OCI-LY7 (cell line): ENCODE results near the gene FOXC2. TPM values are rescaled to one million over a fixed set of nuclear protein-coding genes. Genes with fewer than 3 reads are reported as not detected.

ENCODE experiments used
- BruUV-seq: library from RNA; stranded (reverse); fragments of 400-500 nt; replicated peaks from 2 replicates; lab custom pipeline; 2021; lab: Mats Ljungman, UMichigan
- CTCF ChIA-PET: fragments of 300-600 bp; sonication (Branson Sonifier 250); formaldehyde crosslinking; loops from one replicate; lab custom pipeline; 2022; ENCODE audit warnings: antibody characterized with exemption; ENCODE audit not compliant: unreplicated experiment; lab: Charles Lee
- POLR2A ChIA-PET: fragments of 300-600 bp; sonication (Branson Sonifier 250); formaldehyde crosslinking; loops from one replicate; lab custom pipeline; 2022; ENCODE audit warnings: antibody characterized with exemption; lab: Charles Lee
- DNase-seq: peaks from one replicate; pipeline ENCODE4 v3.0.0-alpha.2; 2015; ENCODE audit warnings: low spot score
- H2AFZ ChIP-seq: fragments of 200-600 bp; sonication (generic), shearing (Covaris generic); 2 replicates; pipeline ENCODE4 v1.6.1; 2014; ENCODE audit warnings: mild to moderate bottlenecking, antibody characterized with exemption, low read length, moderate library complexity
- H3K27ac ChIP-seq: fragments of 200-600 bp; sonication (generic); 2 replicates; pipeline ENCODE4 v1.5.1; 2014; ENCODE audit warnings: mixed run types, low read depth, mild to moderate bottlenecking, moderate library complexity, low read length, inconsistent platforms; ENCODE audit not compliant: poor library complexity, severe bottlenecking
- H3K36me3 ChIP-seq: fragments of 200-600 bp; sonication (generic); 2 replicates; pipeline ENCODE4 v1.6.1; 2014; ENCODE audit warnings: mild to moderate bottlenecking, antibody characterized with exemption, low read length, moderate library complexity, mixed read lengths; ENCODE audit not compliant: insufficient read depth
- H3K4me1 ChIP-seq: fragments of 200-600 bp; sonication (generic); 2 replicates; pipeline ENCODE4 v1.5.1; 2014; ENCODE audit warnings: mild to moderate bottlenecking, low read length; ENCODE audit not compliant: insufficient read depth, poor library complexity, severe bottlenecking
- H3K4me2 ChIP-seq: fragments of 200-600 bp; sonication (generic); 2 replicates; pipeline ENCODE4 v1.6.1; 2014; ENCODE audit warnings: mild to moderate bottlenecking, low read length
- H3K4me3 ChIP-seq: fragments of 200-600 bp; sonication (generic); 2 replicates; pipeline ENCODE4 v1.5.1; 2014; ENCODE audit warnings: mild to moderate bottlenecking, low read depth, low read length; ENCODE audit not compliant: poor library complexity, severe bottlenecking
- H3K79me2 ChIP-seq: fragments of 200-600 bp; sonication (generic); 2 replicates; pipeline ENCODE4 v1.6.1; 2016; ENCODE audit warnings: low read depth, mild to moderate bottlenecking, low read length, moderate library complexity, mixed read lengths; ENCODE audit not compliant: insufficient read depth
- H3K9me2 ChIP-seq: fragments of 200-600 bp; sonication (generic); 2 replicates; pipeline ENCODE4 v1.6.1; 2016; ENCODE audit warnings: mild to moderate bottlenecking, low read length, mixed read lengths; ENCODE audit not compliant: insufficient read depth
- H3K9me3 ChIP-seq: fragments of 200-600 bp; sonication (generic); 2 replicates; pipeline ENCODE4 v1.6.1; 2014; ENCODE audit warnings: mild to moderate bottlenecking, mixed run types, low read length, mixed read lengths
- H4K20me1 ChIP-seq: fragments of 200-600 bp; sonication (generic); 2 replicates; pipeline ENCODE4 v1.6.1; 2014; ENCODE audit warnings: mild to moderate bottlenecking, antibody characterized with exemption, low read length, moderate library complexity, mixed read lengths; ENCODE audit not compliant: insufficient read depth
- EZH2phosphoT487 ChIP-seq: fragments of 200-600 bp; sonication (generic); IDR thresholded peaks from 2 replicates; pipeline ENCODE4 v1.6.1; 2018; ENCODE audit warnings: low read depth, borderline replicate concordance, mild to moderate bottlenecking, mixed run types, antibody characterized with exemption, low read length, moderate library complexity, mixed read lengths
- intact Hi-C: fragments of 100-400 bp; cut with micrococcal nuclease; formaldehyde crosslinking; loops from one replicate; pipeline ENCODE4 v1.10.0; 2022; ENCODE audit not compliant: unreplicated experiment
- total RNA-seq, 2 experiments: library from RNA; depleted of rRNA in 1 of 2; stranded (reverse); fragments of >200 nt in 1 of 2; shearing (Covaris generic) in 1 of 2; gene quantifications; 2 replicates each; pipeline ENCODE4 v1.2.3, GENCODE V29; 2014 to 2022
- TF ChIP-seq, protein P1 (sequence below): fragments of 200-600 bp; sonication (generic); conservative IDR thresholded peaks from 2 replicates; pipeline ENCODE4 v1.5.1; 2014; ENCODE audit warnings: mild to moderate bottlenecking, antibody characterized with exemption, low read length, moderate library complexity, mixed read lengths

The FOXC2 gene
- total RNA-seq, 2 experiments from 2014 or later, result not detected

DNA sequence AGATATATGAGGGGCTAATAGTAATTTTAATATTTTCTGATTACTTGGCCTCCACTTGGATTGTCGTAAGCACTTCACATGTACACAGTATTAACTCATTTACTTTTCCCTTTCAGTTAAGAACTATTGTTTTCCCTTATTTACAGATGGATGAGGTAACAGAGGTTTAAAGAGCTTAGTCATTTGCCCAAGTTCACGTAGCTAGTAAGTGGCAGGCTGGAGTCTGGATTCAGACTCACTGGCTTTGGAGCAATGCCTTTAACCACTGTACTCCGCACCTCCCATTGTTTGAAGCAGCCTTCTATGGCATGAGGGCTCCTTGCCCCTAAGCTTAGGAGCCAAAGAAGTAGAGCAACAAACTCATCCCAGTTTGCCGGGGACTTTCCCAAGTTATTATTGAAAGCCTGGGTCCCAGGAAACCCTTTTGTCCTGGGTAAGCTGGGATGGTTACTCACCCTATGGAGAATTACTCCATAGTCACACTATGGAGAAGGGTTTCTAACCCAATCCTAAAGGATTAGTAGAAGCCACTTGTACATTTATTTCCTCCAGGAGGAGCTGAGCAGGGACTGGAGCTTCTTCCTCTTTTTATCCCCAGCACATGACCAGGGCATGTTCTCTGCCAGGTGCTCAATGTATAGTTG lies 24.0 kb downstream of the FOXC2 start:
- Histone ChIP-seq H2AFZ (no peak overlapping the region), H3K36me3 (no peaks in the 10 kb centered on the region), H3K4me2 (no peak overlapping the region), H3K9me2 (no peaks in the 10 kb centered on the region), H4K20me1 (no peaks in the 10 kb centered on the region), H3K79me2 (no peaks in the 10 kb centered on the region), H3K4me1 (no peaks in the 10 kb centered on the region), H3K9me3 (no peaks in the 10 kb centered on the region), H3K27ac (no peak overlapping the region), H3K4me3 (no peak overlapping the region)
- no peak for DNase-seq
- ChIA-PET CTCF (interaction anchor here (0.6 kb wide), 1 partner anchor 74 kb away, joined by 3 read pairs; no protein-coding TSS in a partner anchor), POLR2A (no interaction called here)
- intact Hi-C loops, result no loop called here
- no peak for TF ChIP-seq EZH2phosphoT487
- TF ChIP-seq, protein P1, sequence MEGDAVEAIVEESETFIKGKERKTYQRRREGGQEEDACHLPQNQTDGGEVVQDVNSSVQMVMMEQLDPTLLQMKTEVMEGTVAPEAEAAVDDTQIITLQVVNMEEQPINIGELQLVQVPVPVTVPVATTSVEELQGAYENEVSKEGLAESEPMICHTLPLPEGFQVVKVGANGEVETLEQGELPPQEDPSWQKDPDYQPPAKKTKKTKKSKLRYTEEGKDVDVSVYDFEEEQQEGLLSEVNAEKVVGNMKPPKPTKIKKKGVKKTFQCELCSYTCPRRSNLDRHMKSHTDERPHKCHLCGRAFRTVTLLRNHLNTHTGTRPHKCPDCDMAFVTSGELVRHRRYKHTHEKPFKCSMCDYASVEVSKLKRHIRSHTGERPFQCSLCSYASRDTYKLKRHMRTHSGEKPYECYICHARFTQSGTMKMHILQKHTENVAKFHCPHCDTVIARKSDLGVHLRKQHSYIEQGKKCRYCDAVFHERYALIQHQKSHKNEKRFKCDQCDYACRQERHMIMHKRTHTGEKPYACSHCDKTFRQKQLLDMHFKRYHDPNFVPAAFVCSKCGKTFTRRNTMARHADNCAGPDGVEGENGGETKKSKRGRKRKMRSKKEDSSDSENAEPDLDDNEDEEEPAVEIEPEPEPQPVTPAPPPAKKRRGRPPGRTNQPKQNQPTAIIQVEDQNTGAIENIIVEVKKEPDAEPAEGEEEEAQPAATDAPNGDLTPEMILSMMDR, result no peak
- no TSS peak for BruUV-seq

DNA sequence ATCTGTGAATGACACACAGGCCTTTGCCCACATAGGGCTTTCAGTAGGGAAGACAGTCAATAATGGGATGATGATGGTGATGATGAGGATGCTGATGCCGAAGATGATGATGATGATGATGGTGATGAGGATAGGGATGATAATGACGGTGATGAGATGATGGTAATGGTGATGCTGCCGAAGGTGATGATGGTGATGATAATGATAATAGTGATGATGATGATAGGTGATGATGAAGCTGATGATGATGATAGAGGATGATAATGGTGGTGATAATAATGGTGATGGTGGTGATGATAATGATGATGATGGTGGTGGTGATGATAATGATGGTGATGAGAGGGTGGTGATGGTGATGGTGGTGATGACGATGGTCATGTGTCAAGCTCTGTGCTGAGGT lies 24.6 kb downstream of the FOXC2 start:
- CTCF ChIA-PET, result no interaction called here
- H3K4me1 ChIP-seq, result no peaks in the 10 kb centered on the region
- H3K9me2 ChIP-seq, result no peaks in the 10 kb centered on the region
- no peaks in the 10 kb centered on the region for H3K36me3 ChIP-seq
- no peak for DNase-seq
- POLR2A ChIA-PET, result no interaction called here
- H3K27ac ChIP-seq, result no peak overlapping the region
- no peaks in the 10 kb centered on the region for H3K79me2 ChIP-seq
- TF ChIP-seq EZH2phosphoT487, result no peak
- TF ChIP-seq, protein P1, result no peak
- BruUV-seq, result no TSS peak
- H3K4me2 ChIP-seq, result no peak overlapping the region
- no peaks in the 10 kb centered on the region for H3K9me3 ChIP-seq
- H2AFZ ChIP-seq, result no peak overlapping the region
- no peak overlapping the region for H3K4me3 ChIP-seq
- no peaks in the 10 kb centered on the region for H4K20me1 ChIP-seq
- intact Hi-C loops, result no loop called here

DNA sequence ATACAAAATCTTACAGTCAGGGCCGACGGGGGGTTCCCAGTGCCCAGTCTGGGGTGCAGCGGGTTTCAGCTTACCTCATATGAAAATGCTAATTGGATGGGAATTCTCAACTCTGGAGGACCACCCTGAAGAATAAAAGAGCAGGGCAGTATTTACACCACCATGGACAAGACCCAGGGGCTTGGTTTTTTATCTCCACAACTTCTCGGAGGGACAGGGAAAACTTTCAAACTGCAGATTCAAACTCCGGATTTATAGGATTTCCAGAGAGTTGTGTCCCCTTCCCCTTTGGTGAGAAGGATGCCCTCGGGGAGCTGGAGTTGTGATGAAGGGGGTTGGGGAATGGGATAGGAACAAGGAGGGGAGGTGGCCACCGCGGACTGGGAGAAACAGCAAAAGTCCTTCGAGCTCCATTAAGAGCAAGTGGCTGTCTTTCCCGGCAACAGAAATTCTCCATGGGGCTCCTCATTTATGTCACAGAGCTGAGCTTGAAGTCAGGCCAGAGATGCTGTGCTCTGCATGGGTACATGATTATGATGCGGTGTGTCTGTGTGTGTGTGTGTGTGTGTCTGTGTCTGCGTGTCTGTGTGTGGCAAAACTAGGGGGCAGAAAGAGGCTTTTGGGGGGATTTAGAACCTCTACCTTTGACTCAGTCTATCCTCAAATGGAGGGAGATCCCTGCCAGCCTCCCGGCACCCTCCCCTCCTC lies 27.4 kb downstream of the FOXC2 start:
- H2AFZ ChIP-seq, result no peak overlapping the region
- POLR2A ChIA-PET, result no interaction called here
- BruUV-seq, result no TSS peak
- DNase-seq, result no peak
- H3K9me2 ChIP-seq, result no peaks in the 10 kb centered on the region
- no peaks in the 10 kb centered on the region for H3K36me3 ChIP-seq
- no peaks in the 10 kb centered on the region for H3K4me1 ChIP-seq
- no peaks in the 10 kb centered on the region for H4K20me1 ChIP-seq
- no peak overlapping the region for H3K4me3 ChIP-seq
- intact Hi-C loops, result no loop called here
- no peak for TF ChIP-seq EZH2phosphoT487
- TF ChIP-seq, protein P1, result no peak
- H3K9me3 ChIP-seq, result no peaks in the 10 kb centered on the region
- no peak overlapping the region for H3K4me2 ChIP-seq
- CTCF ChIA-PET, result no interaction called here
- no peaks in the 10 kb centered on the region for H3K79me2 ChIP-seq
- no peak overlapping the region for H3K27ac ChIP-seq
